BE2C (cell line): ENCODE measurements around the gene RRAS2.
"Not testable (repeated sequence)": the region's sequence is repeated elsewhere in the genome, so short reads cannot be mapped to it uniquely, and the experiment has no call there.

Experiments
- DNase-seq: peaks from one replicate; pipeline ENCODE4 v3.0.0-alpha.2; 2020
- H3K27me3 ChIP-seq: fragments of 250-450 bp; sonication (Bioruptor Pico); 2 replicates; pipeline ENCODE4 v1.5.1; 2020; ENCODE audit warnings: mild to moderate bottlenecking
- H3K36me3 ChIP-seq: fragments of 250-450 bp; sonication (Bioruptor Pico); 2 replicates; pipeline ENCODE4 v1.5.1; 2020; ENCODE audit warnings: mild to moderate bottlenecking
- H3K4me1 ChIP-seq: fragments of 250-450 bp; sonication (Bioruptor Pico); 2 replicates; pipeline ENCODE4 v1.5.1; 2020
- H3K4me3 ChIP-seq: 2 replicates; pipeline ENCODE4 v1.5.1; 2011; ENCODE audit warnings: low read depth, low read length
- H3K9me3 ChIP-seq: fragments of 250-450 bp; sonication (Bioruptor Pico); 2 replicates; pipeline ENCODE4 v1.5.1; 2020
- TF ChIP-seq, protein P1 (sequence below): IDR thresholded peaks from 2 replicates; pipeline ENCODE4 v1.5.1; 2012; ENCODE audit warnings: mild to moderate bottlenecking, low read depth, low read length

The RRAS2 gene

DNA sequence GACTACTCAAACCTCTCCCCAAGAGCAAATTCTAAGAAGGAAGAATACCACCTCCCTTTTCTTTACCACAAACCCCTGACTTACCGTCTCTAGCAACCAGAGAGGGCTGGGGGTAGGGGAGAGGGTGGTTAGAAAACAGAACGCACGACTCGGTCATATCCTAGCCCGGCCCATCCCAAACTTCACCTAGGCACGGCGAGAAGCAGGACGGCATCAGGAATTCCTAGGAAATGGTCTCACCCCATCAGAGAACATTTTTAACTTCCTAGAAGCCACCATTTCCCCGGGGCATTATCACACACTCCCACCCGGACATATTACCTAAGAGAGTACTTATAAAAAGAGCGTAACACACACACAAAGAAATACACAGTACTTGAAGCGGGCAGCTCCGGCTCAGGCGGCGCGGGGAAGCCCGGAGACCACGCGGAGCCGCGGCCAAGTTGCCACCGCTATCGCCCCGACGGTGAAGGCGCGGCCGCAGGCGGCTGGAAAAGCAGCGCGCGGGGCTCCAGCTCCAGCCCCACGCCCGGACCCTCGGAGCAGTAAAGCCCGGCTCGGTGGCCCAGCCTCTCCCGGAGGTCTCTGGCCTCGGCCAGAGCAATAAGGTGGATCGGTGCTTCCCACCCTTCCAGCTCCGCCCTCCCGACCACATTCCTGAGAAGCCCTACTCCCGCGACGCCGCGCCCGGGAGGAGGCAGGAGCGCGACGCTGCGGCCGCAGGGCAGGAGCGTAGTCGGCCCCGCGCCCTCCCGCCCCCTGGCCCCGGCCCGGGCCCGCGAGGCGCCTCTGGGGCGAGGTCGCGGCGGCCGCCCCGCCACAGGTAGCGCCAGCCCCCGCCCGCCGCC, 878 bp downstream of the RRAS2 start:
- H3K4me3 ChIP-seq, result peak overlapping the region; percentile 56
- H3K36me3 ChIP-seq, result no peaks in the 10 kb centered on the region
- TF ChIP-seq, protein P1, sequence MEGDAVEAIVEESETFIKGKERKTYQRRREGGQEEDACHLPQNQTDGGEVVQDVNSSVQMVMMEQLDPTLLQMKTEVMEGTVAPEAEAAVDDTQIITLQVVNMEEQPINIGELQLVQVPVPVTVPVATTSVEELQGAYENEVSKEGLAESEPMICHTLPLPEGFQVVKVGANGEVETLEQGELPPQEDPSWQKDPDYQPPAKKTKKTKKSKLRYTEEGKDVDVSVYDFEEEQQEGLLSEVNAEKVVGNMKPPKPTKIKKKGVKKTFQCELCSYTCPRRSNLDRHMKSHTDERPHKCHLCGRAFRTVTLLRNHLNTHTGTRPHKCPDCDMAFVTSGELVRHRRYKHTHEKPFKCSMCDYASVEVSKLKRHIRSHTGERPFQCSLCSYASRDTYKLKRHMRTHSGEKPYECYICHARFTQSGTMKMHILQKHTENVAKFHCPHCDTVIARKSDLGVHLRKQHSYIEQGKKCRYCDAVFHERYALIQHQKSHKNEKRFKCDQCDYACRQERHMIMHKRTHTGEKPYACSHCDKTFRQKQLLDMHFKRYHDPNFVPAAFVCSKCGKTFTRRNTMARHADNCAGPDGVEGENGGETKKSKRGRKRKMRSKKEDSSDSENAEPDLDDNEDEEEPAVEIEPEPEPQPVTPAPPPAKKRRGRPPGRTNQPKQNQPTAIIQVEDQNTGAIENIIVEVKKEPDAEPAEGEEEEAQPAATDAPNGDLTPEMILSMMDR, result no peak
- H3K9me3 ChIP-seq, result no peaks in the 10 kb centered on the region
- H3K4me1 ChIP-seq, result no peaks in the 10 kb centered on the region
- peaks cover 3% of the 10 kb centered on the region; the same call in 1 of the 2 replicates for H3K27me3 ChIP-seq
- DNase-seq, result peak; percentile 32

DNA sequence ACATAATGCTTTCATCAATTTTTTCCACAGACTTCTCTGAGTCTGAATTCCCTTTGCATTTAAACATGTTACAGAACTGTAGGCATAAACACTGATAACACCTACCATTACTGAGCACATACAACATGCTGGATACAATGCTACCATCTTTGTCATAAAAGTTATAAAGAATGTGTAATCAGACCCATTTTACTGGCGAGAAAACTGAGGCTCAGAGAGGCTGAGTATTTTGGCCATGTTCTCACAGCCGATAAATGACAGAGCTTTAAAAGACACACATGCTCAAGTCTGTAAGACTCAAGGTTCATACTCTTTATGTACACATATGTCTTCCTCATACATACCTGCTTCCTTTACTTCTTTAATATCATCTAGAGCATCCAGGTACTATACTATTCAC, 2.6 kb downstream of the RRAS2 start:
- H3K9me3 ChIP-seq, result no peaks in the 10 kb centered on the region
- H3K4me1 ChIP-seq, result no peaks in the 10 kb centered on the region
- H3K27me3 ChIP-seq, result peaks cover 3% of the 10 kb centered on the region; the same call in 1 of the 2 replicates
- DNase-seq, result no peak
- H3K4me3 ChIP-seq, result no peak overlapping the region
- TF ChIP-seq, protein P1, result no peak
- no peaks in the 10 kb centered on the region for H3K36me3 ChIP-seq

DNA sequence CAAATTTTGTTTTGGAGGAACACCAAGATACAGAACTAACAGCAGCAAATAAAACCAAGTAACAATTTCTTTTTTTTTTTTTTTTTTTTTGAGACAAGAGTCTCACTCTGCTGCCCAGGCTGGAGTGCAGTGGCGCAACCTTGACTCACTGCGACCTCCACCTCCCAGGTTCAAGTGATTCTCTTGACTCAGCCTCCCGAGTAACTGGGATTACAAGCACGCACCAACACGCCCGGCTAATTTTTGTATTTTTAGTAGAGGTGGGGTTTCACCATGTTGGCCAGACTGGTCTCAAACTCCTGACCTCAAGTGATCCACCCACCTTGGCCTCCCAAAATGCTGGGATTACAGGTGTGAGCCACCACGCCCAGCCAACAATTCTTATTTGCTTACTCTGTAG, 4.4 kb downstream of the RRAS2 start:
- H3K4me1 ChIP-seq, H3K9me3 ChIP-seq, H3K36me3 ChIP-seq, H3K4me3 ChIP-seq, DNase-seq, H3K27me3 ChIP-seq: not testable (repeated sequence)

DNA sequence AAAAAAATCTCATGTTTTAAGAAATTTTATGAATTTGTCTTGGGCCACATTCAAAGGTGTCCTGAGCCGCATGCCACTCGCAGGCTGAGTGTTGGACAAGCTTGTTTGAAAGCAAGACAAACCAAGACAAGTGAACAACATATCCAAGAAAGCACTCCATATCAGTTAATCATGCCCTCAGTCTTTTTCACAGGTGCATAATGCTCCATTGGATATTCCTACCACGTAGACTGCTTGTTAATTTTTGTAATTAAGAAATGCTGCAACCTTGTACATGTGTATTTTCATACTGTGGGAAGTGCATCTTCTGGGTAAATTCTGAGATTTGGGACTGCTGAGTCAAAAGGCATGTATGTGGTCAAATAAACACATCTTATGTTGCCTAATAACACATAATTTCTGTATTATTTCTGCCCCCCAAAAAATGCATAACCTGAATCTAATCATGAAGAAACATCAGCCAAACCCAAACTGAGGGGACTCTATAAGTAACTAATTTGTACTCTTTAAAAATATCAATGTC, 8.2 kb downstream of the RRAS2 start:
- Histone ChIP-seq H3K9me3 (no peaks in the 10 kb centered on the region), H3K4me3 (no peak overlapping the region), H3K4me1 (no peaks in the 10 kb centered on the region), H3K27me3 (no peaks in the 10 kb centered on the region), H3K36me3 (no peaks in the 10 kb centered on the region)
- TF ChIP-seq, protein P1, result no peak
- DNase-seq, result no peak

DNA sequence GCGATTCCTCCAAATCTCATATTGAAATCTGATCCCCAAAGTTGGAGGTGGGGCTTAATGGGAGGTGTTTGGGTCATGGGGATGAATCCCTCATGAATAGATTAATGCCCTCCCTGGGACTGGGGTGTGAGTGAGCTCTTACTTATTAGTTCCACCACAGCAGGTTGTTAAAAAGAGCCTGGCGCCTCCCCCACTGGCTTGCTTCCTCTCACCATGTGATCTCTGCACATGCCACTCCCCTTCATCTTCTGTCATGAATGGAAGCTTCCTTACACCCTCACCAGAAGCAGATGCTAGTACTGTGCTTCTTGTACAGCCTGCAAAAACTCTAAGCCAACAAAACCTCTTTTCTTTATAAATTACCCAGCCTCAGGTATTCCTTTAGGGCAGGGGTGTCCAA, 8.8 kb downstream of the RRAS2 start:
- TF ChIP-seq, protein P1, result no peak
- H3K4me3 ChIP-seq, result no peak overlapping the region
- no peaks in the 10 kb centered on the region for H3K27me3 ChIP-seq
- H3K9me3 ChIP-seq, result no peaks in the 10 kb centered on the region
- H3K4me1 ChIP-seq, result no peaks in the 10 kb centered on the region
- DNase-seq, result no peak
- H3K36me3 ChIP-seq, result no peaks in the 10 kb centered on the region

DNA sequence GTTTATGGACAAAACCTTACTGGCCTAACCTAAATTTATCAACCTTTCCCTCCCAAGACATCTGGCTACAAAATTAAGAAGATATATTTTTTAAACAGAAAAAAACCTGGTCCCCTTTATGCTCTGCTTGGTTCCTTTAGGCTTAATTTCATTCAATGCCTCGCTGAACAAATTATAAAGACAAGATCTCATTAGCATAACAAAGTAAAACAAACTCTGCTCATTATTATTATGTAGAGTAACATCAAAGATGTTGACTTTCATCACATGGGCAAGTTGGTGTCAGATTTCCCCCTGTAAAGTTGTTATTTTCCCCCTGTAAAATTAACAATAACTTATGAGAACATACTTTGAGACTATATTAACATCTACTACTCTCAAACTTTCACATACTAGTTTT, 11.0 kb downstream of the RRAS2 start:
- Histone ChIP-seq H3K9me3 (no peaks in the 10 kb centered on the region), H3K36me3 (no peaks in the 10 kb centered on the region), H3K4me3 (no peak overlapping the region), H3K27me3 (no peaks in the 10 kb centered on the region), H3K4me1 (no peaks in the 10 kb centered on the region)
- TF ChIP-seq, protein P1, result no peak
- no peak for DNase-seq
